HG03342 (cell line): ENCODE measurements around the gene LRP1B.

Experiments used
- ATAC-seq: cut with Tn5 transposase; IDR thresholded peaks from one replicate; pipeline ENCODE4 v1.9.1; 2021; ENCODE audit warnings: mild to moderate bottlenecking, moderate library complexity; ENCODE audit not compliant: unreplicated experiment

LRP1B gene

DNA sequence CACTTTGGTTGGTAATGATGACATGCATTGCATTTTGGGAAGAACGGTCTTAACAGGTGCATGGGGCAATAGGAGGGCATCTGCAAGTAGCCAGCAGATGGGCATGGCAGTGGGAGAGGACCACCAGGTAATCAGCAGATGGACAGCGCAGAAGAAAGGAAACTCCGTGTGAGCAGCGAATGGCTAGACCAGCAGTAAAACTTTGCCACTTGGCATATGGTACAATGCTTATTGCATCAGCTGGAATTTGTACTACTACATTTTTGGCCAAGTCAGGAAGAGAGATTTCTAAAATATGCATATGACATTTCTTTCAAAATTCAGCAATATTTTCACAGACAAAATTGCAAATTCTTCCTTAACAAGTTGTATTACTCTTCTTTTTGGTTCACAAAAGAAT is 768.5 kb downstream of the LRP1B start:
- ATAC-seq, result no peak

DNA sequence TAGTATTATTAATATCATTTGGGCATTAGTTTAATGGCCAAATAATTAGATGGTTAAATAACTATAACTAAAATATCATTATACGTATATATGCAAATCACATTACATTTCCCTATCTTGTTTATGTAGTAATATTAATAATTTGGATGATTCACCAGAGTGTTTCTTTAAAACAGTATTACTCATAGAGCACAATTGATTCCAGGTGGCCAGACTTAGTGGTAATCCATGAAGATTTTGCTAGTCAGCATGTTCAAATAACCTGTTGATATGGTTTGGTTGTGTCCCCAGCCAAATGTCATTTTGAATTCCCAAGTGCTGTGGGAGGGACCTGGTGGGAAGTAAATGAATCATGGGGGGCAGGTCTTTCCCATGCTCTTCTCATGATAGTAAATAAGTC is 782.3 kb downstream of the LRP1B start:
- ATAC-seq, result no peak

DNA sequence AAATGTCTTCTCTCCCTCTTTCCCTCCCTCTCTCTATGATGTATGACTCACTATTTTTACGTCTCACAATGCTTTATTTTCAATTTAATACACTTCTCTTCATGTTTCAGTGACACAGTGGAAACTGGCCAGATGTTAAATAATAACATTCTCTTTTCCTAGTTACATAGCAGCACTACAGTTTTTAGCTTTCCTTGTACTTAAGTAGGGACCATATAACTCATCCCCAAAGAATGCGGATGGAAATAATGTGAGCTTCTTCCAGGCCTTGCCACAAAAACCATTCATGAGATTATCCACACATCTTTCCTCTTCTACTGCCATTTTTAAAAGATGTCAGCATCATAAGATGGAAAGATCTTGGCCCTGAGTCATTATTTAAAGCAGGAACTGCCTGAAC is 789.4 kb downstream of the LRP1B start:
- no peak for ATAC-seq

DNA sequence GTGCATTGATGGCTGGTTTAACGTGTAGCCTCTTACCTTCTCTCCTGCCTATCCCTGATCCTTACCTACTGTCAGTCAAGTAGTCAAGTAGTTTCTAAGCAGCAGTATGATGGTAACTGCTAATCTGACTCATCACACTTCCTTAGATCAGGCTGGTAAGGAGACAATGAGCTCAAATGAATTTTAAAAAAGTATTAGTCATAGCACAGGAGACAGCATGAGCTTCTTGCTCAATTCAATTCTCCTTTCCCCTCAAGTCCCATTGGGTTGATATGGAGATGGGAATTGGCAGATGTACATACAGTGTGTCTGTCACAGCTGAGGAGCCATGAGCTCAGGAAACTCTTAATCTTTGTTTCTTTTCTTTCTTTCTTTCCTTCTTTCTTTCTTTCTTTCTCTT is 799.7 kb downstream of the LRP1B start:
- no peak for ATAC-seq

DNA sequence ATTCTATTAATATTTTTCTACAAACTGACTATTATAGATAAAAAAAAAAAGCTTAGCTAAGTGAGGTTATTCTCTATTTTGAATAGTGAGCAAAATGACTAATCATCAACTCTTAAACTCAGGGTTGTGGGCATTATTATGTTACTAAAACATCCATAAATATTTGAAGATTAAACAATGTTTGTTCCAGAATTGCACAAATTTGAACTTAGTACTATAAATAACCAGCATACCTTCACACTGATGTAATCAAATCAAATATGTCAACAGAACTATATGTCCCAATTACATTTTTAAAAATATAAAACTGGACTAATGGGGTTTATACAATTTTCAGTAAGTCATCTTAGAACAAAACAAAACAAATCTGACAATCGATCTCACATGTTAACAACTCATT is 800.9 kb downstream of the LRP1B start:
- ATAC-seq, result no peak

DNA sequence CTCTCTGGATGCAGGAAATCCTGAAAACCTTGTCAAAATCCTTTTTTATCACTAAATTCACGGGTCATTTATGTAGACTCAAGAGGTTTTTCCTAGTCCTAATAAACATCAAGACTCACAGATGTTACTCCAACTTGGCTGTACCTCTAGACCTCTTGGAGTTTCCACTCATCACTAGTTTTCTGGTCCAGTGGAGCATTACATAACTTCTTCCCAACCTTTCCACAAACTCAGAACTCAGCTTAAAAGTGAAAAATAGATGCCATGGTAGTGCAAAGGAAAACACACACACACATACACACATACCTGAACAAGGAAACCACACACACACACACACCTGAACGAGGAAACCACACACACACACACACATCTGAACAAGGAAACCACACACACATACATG is 807.2 kb downstream of the LRP1B start:
- ATAC-seq, result no peak

DNA sequence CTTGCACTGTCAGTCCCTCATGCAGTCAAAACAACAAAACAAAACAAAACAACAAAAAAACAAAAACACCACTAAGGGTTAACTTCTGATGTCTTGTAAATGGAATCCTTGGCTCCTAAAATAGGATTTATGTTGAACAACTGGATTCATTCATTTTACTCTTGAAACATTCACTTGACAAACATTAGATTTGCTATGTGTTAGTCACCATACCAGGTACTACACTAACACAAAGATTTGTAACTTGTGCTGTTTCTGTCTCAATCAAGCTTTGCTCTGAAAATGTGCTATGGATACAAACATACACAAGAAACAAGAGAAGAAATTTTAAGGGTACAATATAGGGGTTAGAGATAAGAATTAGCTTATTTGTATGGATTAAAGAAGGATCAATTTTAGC is 812.8 kb downstream of the LRP1B start:
- no peak for ATAC-seq

DNA sequence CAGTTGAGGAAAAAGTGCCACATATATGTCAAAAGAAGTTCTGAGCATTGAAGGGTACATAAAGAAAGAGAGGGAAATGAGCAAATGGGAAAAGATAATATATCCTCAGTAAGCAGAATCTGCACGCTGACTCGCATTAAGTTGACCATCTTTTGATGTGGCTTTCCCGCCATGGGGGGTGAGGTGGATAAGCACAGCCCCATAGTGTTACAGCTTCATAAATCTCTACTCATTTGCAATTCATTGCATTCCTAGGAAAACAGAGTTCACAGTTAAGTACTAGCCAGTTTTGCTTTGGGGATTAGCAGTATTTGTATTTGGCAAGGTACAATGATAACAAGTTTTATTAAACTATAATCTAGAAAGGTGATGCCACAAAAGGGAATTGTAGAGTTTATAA is 814.2 kb downstream of the LRP1B start:
- ATAC-seq, result no peak

DNA sequence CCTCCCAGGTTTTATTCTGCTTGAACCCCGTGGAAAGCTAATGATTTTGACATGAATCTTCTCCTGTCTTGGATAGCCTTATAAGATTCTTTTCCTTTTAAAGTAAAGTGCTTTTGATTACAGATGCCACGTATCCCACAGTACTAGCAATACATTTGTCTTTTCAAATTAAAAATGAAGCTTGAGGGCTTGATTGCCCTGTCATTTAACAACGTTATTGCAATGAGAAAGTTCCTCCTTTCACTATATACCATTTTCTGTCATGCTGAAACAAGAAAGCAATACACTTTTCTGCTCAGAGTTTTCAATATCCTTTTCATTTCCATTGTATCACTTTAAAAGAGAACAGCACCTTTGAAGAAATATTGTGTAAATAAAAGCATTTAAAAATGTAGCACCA is 814.7 kb downstream of the LRP1B start:
- ATAC-seq, result no peak

DNA sequence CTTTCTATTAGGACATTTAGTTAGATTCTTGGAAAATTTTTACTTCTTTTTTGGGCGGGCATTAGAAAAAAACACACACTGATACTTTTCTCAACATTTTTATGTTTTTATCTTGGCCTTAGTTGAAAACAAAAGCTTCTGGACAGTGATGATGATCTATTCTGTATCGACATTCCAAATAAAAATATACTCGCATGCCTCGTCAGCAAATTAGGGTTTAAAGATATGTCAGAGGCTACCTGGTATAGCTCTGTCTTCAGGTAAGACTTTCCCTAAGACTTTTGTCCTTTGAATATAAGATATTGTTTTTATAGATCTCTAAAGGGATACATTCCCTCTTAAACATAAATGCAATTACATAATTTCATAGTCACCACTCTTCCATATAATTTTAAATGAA is 816.8 kb downstream of the LRP1B start:
- no peak for ATAC-seq

DNA sequence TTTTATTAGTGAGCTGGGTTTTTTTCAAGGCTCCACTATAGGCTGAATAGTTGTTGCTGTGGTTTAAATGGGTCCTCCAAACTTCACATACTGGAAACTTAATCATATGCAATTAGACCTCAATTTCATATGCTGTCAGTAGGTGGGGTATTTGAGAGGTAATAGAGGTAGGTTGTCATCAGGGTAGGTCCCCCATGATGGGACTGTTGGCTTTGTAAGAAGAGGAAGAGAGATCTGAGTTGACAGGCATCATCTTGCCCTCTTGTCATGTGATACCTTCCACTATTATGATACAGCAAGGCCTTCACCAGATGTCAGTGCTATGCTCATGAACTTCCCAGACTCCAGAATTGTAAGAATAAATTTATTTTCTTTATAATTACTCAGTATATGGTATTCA is 819.4 kb downstream of the LRP1B start:
- ATAC-seq, result no peak

DNA sequence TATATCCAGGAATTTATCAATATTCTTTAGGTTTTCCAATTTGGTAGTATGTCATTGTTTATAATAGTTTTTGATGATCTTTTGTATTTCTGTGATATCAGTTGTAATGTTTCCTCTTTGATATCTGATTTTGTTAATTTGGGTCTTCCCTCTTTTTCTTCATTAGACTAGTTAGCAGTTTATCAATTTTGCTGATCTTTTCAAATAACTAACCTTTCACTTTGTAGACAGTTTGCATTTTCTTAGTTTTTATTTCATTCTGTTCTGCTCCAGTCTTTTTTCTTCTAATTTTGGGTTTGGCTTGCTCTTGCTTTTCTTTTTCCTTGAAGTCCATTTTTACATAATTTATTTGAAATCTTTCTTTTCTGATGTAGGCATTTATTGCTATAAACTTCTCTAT is 824.4 kb downstream of the LRP1B start:
- ATAC-seq, result no peak

DNA sequence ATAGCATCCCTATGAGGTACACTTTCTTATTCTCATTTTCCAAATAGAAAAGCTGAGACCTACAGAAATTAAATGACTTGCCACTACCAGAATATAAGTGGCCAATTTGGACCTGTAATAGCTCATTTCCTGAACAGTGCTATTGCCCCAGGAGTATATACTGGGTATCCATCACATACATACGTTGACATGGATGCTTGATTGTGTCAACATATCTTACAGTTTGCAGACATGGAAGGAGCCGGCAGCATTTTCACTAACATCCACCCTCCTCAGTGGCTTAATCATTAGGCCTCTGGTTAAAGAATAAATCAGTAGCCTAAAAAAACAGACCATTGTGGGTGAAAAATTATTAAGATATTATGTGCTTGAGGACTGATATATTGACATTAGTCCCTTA is 829.3 kb downstream of the LRP1B start:
- ATAC-seq, result no peak

DNA sequence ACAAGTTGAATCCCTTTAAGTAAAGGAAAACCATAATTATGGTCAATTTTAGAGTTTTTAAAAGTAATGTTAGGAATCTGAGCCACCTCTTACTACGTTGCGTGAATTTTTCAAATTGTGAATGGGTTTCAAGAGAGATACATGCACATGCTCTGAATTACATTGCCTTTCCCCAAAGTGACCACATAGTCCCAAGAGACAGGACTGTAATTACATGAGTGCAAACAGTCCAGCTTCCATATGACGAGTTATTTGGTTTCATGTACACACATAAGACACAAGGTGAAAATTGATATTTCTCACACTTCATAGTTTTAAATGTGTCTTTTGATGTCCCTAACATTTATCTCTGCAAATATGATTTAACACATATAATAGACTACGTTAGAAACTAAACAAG is 850.8 kb downstream of the LRP1B start:
- ATAC-seq, result no peak

DNA sequence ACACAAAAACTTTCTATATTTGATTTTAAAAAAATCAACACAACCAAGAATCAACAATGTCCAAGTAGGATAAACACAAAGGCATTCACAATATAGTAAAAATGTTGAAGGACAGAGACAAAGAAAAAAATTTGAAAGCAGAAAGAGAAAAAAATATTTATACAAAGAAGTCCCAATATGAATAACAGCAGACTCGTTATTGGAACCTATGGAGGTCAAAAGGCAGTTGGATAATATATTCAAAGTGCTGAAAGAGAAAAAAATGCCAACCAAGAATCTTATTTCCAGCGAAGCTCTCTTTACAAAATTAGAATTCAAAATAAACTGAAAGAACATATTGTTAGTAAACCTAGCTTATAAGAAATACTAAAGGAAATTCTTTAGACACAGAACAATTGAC is 859.5 kb downstream of the LRP1B start:
- no peak for ATAC-seq

DNA sequence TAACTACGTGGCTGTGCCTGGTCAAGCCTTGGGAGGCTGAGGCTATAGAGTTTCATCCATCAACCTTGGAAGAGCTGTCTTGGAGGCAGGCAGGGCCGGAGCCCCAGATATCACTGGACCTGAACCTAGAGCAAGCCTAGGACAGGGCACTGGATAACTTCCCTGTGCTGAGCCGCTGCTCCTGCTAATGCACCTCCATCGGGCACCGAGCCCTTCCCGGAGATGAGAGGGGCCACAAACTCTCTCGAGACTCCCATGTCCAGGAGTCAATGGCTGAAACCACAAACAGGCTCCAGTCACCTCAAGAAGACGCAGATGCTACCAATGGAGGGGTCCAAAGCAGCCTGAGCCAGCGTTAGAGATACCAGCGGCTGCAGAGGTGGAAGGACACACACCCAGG is 866.0 kb downstream of the LRP1B start:
- ATAC-seq, result no peak

DNA sequence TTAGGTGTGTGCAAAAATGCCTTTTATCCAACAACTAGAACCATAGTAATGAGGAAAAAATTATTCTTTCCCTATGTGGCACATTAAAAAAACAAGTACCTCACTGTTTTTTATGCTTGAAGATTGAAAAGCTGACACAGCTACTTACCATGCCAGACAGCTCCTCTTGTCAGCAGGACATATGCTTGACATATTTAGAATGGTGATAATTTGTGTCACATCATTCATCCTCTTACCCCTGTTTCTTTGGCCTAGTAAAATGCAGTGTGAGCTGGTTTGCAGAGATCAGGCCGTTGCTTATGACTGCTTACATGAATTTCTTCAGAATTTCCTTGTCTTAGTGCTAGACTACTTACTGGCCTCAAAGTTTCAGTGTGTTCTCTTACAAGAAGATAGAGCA is 869.9 kb downstream of the LRP1B start:
- no peak for ATAC-seq

DNA sequence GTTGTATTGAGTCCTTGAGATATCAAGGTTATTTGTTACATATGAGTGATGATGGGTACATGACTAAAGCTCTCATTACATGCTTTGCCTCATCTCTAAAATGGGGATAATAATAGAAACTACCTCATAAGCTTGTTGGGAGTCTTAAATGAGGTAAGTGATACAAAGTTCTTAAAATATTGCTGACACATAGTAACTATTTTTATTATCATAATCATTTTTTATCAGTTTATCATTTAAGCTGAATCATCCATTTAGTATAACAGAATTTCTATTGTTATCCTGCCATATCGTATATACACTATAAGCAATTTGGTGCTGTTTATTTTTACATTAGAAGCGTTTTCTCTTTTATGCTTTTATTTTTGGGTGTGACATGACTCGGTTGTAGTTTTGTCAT is 871.1 kb downstream of the LRP1B start:
- no peak for ATAC-seq

DNA sequence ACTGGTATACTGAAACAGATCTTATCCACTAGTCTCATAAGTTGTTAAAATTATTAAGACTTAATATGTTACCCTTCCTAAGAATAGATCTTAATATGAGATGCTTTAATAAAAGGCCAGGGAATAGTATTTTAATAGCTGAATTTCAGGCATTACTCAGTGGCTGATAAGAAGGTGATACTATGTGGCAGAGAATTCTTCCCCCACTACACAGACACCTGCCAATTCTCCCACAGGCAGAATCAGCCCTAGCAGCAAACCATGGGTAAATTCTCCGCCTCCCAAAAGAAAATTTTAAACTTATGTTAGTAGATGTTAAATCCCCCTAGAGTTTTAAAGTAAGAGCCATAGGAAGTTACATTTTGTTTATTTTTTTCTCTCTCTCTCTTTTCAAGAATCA is 888.8 kb downstream of the LRP1B start:
- no peak for ATAC-seq

DNA sequence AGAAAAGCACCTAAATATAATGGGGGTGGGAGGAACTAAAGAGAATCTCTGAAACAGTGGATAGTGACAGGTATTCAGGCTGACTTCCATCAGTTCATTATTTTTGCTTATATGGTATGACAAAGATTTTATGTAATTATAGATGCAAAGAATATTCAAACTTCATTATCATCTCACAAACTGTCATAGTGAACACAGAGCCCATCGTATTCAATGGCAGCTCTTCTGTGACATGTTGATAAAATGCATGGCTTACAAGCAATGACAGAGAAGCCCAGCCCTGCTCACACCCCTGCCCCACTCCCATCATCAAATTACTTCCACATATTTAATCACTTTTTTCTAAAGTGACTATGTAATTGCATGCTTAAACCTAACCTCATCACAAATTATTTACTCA is 904.3 kb downstream of the LRP1B start:
- no peak for ATAC-seq

DNA sequence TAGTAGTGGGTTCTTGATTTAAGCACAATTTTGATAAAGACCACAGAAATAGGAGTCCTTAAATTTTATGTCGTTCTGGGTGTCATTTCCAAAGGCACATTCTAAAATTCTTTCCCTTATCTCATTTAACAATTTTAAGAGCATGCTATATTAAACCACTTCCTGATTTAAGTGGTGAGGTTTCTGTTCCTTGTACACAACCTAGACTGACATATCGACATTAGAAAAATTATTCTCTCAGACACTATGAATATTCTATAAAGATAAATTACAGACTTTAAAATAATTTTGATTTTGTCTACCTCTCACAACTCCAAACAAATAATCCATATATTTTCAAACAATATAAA is 923.8 kb downstream of the LRP1B start:
- no peak for ATAC-seq

DNA sequence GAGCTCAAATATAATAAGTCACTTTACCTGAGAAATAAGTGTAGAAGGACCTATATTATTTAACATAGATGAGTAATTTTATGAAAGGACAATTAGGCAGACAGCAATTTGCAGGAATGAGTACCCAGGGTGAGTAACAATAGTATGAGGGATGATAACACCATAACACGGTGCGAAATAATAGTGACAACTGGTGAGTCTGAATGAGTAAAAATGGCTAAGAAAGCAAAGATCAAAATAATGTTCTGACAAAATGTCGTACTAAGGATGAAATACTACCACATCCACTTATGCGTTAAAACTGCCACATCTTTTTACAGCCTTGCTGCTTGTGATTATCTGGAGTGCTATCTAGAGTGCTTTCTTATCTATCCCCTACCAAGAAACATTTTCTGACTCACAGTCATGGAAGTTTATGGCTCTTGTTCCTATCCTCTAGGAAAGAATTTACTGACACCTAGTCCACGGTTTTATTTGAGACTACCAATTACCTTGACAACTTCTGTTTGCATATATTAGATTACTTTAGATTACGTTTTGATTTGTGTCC is 929.7 kb downstream of the LRP1B start:
- ATAC-seq, result no peak

DNA sequence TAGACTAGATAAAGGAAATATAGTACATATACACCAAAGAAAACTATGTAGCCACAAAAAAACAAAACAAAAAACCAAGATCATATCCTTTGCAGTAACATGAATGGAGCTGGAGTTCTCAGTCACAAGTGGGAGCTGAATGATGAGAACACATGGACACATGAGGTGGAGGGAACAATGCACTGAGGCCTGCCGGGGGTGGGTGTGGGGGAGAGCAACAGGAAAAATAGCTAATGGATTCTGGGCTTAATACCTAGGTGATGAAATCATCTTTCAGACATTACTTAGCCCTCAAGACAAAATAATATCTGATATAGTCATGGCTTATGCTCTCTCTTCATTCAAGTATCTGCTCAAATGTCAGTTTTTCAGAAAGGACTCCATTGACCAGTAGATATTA is 930.6 kb downstream of the LRP1B start:
- ATAC-seq, result no peak

DNA sequence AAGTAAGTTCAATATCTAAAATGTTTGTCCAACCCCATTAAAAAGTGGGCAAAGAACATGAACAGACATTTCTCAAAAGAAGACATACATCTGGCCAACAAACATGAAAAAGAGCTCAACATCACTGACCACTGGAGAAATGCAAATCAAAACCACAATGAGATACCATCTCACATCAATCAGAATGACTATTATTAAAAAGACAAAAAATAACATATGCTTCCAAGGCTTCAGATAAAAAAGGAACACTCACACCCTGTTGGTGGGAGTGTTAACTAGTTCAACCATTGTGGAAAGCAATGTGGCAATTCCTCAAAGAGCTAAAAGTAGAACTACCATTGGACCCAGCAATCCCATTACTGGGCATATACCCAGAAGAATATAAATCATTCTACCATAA is 931.1 kb downstream of the LRP1B start:
- ATAC-seq, result no peak
